GM19043 (cell line): Measurements from ENCODE around the gene COMT.

Source experiments
- ATAC-seq: cut with Tn5 transposase; IDR thresholded peaks from one replicate; pipeline ENCODE4 v1.9.1; 2021; ENCODE audit warnings: low read depth; ENCODE audit not compliant: unreplicated experiment

The COMT gene

DNA sequence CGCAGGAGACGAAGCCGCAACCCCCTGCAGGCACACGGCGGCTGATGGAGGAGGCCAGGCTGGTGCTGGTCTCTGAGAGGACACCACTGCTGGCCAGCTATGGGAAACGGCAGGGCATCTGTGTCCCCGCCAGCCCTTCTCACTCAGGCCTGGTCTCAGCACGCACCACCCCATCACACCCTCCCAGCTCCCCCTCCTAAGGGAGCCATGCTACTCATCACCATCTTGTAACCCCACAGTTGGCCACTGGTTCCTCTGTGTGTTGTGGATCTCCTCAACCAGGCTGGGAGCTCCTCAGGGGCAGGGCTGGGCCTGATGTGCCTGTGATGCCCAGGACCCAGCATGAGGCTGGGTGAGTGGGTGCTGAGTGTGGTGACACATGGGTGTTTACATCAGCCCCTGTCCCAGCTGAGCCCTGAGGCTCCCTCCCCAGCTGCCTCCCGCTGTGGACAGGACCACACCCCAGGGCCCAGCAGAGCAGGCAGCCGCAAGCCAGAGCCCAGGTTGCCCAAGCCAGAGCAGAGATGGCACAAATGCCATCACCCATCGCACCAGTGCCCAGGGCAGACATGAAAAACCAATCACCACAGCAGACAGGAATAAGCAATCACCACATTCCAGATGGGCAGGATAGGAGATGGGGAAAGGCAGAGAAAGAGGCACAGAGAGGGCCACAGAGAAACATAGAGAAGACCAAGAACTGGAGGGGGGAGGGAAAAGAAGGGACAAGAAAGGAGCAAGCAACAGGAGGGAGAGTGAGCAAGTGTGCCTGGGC is 66.8 kb downstream of the COMT start:
- ATAC-seq = no peak

DNA sequence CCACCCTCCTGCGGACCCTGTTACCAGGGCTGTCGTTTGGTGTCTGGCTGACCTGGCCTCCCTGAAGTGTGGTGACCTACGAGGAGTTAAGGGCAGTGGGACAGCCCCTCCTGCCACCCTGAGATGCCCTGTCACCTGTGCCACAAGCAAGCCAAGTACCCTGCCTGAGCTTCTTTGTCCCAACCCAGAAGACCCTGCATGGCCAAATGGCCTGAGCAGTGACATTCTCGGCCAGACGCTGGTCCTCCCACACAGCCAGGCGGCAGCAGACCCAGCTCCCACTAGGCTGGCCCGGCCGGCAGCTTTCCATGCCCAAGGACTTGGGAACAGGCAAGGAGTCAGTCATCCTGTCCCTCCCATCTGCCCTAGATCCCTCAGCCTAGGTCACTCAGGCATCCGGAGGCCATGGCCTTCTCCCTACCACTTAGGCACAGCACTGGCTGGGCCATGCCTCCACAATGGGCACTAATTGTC is 67.5 kb downstream of the COMT start:
- ATAC-seq = no peak

DNA sequence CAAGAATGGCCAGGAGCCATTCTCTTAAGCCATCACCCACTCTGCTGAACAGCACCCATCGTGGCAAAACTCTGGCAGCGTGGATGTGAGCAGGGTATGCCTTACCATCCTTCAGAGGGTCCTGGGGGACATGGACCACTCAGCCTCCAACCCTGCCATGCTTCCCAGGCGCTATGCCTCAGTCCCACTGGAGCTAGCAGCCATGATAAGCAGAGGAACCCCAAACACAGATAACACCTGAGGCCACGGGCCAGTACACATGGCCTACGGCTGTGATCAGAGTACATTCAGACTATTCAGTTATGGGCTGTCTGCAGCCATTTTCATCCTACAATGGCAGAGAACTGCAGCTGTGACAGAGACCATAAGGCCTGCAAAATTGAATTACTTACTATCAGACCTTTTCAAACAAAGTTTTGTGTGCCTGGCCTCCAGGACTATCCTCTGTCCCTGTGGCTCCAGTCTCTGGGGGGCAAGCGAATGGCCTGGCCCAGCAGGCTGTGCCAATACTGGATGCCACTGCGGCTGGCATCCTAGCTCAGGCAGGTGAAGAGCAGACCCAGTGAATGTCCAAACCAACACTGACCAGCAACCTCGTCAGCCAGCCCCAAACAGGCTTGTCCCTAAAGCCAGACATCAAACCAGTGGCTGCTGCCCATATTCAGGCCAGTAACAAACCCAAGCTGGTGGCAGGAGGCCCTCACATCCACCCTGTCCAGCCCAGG is 68.2 kb downstream of the COMT start:
- ATAC-seq = no peak

DNA sequence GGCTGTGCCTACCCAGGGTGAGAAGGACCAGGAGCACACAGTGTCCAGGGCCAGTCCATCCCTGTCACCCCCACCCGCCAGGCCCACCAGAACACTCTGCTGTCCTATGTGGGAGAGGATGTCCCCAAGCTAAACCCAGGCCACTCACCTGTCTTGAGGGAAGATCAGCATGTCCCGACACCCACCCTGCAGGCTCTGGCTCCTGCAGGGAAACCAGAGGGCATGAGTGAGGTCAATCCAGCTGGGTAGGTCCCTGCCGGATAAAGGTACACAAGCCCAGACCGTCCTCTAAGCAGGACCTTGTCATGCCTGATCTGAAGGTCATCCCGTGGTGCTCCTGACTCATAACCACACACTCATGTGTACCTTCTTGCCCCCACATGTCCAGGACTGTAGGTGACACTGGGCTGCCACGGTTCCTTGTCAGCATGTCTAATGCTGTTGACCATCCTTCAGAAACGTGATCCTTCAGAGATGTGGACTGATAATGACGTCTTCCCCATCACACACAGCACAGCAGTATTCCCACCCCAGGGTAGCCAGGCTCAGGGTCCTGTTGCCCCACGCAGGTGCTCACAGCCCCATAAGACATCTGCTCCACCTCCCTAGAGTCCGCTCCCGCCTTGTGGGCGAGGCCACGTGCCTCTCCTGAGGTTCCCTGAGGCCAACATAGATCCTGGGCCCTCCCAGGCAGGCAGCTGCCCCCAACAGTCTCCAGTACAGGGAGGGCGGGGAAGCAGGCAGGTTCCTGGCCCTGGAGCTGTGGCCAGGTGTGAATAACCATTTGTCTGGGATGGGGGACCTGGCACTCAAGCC is 68.9 kb downstream of the COMT start:
- ATAC-seq = no peak

DNA sequence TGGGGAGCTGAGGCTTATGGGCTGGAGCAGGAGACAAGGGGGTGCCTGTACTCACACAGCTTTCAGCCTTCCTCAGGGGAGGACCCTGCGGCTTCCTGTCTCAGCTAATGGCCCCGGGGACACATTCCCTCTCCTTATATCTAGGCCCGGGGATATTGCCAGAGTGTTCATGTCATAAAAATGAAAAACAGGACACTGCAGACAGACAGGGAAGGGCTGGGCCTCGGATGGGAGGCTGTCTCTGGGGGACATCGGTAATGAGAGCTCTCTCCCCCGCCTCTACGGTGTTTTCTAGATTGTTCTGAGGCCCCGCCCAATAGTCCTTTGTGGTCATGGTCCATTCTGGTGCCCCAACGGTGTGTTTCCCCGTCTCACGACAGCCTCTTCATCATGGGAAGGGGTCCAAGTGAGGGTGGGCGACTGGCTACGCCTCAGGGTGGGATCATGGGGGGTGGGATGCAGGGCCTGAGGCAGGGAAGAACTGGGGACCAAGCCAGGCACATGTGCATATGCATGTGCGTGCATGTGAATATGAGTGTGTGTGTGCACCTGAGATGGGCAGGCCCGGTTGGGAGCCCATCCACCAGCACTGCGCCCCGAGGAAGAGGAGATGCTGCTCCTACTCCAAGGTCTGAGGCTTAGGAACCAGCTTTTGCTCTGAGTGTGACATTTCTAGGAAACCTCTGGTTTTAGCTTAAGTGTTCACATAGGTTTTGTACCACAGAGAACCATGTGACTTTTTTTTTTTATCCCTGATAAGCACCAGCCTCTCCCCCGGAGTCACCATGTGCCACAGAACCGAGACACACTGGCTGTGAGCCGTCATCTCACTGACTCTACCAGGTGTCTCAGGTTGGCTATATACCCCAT is 69.8 kb downstream of the COMT start:
- ATAC-seq = no peak

DNA sequence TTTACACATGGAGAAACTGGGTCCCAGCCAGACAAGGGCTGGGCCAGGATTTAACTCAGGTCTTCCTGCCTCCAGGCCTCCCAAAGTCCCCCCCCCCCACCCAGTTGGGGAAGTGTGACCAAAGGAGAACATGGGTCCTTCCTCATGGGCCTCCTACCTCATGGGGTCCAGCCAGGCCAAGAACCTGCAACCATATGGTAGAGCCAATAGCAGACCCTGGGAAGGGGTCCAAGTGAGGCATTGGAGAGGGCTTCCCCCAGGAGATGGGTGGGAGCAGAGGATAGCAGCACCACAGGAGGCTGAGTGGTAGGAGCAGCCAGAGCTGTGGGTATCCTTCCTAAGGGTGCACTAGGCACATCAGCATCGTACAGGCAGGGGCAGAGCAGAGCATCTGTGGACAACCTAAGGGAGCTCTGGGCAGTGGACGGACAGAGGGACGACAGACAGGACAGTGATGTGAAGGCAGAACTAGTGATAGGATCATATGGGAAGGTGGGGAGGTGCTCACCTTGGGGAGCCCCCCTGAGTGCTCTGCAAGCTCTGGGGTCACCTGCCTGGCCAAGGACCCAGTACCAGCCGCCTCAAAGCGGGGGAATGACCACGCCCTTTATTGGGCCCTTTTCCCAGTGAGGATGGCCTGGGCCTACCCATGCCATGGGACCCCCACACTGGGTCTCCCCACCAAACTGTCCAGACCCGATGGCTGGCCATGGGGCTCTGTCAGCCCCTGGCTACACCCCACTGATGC is 70.6 kb downstream of the COMT start:
- ATAC-seq = no peak

DNA sequence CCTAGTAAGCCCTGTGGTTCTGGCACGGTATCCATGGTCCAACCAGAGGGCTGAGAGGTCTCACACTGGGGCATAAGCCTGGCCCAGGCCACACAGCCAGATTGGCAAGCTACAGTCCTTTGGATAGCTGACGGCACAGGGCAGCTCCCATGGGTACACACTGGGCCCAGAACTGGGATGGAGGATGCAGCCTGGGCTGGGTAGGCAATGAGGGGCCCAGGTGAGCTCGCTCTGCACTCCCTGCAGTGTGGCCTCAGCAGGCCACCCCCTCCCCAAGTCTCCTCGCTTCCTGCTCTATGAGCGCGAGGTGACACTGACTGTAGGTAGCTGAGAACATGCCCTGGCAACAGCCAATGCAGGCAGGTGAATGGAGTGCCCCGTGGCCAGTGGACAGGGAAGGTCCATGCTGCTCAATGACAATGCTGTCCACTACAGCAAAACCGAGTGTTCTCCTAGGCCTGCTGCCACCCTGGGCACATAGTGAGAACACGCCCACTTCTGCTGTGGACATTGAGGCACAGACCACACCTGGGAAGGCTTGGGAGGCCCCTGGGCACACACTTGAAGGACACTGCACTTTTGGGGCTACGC is 71.3 kb downstream of the COMT start:
- ATAC-seq = no peak

DNA sequence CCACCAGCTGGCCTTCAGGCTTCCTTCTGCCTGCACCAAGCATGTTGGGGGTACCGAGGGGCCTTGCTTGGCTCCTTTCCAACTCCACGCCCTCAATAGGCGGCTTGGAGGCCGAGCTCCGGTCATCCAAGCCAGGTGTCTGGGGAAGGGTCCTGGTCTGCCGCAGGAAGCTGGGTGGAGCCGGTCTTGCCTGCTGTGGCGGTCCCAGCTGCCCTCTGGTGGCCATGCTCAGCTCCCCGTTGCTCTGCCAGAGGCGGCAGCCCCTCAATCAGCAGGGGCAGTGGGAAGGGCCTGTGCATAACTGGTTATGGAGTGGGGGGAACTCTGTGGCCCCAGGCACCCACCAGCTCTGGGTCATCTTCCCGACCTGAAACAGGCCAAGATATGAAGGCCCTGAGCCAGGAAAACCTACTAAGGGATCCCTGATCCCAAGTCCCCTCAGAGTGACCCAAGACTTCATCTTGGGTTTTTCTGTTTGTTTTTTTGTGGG is 71.9 kb downstream of the COMT start:
- ATAC-seq = no peak

DNA sequence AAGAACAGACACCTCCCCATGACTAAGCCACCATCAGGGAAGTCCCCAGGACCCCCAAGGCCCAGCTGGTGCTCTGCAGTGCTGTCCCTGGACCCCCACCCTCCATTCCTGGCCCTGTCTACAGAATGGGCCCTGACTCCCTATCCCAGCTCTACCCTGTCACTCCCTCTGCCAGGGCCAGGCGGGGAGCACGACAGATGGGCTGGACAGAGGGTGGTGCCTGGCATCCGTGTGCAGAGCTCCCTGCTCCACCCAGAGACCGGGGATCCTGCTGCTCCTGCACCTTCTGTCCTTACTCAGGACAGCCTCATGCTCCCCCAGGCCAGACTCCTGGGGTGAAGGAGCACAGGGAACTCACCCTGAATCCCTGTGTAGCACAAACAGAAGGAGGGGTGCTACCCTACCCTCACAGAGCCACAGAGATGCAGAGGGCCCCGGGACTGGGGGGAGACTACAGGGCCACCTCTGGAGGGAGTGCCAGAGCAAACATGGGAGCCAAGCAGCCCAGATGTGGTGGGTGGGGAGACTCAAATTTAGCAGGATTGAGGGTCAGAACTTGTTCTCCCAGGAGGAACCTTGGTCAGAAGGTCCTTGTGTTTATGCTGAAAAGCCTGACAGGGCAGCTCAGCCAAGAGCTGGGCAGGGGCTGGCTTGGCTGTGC is 73.1 kb downstream of the COMT start:
- no peak for ATAC-seq

DNA sequence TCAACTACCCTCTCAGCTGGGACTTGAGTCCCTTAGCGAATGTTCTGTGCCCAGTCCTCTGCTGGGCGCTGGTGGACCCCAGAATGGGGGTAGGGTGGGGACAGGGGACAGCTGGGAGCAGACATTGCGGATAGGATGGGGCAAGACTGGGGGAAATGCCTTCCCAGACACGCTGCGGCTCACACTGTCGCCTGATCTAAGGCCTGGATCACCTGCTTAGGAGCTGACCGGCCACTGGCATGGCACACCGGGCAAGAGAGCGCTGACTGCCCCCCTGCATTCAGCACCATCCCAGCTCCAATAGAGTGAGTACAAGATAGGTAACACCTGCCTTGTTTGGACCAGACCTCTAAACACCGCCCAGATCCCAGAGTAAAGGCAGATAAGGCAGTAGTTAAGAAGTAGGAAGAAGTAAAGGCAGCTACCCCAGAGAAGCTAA is 73.6 kb downstream of the COMT start:
- ATAC-seq = no peak

DNA sequence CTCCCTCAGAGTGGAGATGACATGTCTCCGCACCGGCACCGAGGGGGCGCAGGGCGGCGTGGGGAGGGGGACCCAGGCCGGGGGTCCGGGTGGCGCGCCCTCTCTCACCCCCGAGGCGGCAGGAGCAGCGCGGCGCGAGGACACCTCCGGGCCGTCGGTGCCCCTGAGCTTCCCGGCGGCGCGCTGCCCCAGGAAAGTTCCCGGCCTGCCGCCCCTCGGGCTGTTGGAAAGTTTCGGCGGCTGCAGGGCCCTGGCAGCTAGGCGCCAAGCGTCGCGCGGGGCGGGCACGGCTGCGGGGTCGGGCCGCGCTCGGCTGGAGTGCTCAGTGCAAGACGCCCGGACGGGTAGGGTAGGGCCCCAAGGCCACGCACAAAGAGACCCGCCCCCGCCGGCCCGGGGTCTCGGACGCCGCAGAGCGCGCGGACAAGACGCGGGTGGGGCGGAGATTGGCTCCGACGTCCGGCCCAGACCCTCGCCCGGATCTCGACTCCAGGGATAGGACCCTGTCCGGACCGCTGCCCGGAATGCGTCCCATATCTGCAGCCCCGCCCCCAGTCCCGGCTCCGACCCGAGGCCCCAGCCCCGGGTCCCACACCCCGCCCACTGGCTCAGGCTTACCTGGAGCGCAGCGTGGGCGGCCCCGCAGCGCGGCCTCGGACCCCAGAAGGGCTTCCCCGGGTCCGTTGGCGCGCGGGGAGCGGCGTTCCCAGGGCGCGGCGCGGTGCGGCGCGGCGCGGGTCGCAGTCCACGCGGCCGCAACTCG is 74.6 kb downstream of the COMT start:
- ATAC-seq = no peak

DNA sequence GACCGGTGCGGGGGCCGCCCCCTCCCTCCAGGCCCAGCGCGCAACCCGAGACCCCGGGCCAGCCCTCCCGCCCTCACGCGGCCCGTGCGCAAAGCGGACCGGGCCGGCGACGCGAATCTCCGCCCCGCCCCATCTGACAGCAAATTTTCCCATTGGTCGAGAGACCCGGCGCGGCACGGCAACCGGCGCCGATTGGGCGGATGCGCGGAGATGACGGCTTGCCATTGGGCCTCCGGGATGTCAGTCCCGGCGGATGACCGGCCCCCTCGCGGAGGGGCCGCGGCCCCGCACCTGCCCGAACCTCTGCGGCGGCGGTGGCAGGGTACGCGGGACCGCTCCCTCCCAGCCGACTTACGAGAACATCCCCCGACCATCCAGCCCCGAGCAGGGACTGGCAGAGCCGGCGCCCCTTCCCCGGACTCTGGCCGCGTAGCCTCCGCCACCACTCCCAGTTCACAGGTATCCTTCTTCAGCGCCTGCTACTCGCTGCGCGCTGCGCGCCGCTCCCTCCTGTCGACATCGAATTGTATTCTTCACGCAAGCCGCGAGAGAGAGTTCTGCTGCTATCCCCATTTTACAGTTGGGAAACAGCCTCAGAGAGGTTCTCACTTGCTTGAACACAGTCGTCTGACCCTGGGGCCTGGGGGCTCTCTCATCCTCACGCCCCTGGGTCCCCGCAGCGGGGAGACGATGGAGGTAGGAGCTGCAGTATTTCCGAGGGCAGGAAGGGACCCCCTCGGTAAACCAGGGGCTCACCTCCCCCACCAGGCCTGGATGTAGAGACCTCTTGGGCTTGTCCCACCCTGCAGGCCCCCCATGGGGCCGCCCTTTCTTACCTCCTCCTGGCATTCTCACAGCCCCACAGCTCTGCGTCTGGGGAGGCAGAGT is 75.4 kb downstream of the COMT start, which contains the start of gene ARVCF:
ARVCF (minus strand) TSS at position 90 of the 888 bp plus-strand sequence. CDS start 26,029 bp downstream, outside the sequence.
- ATAC-seq = peak; percentile 60

DNA sequence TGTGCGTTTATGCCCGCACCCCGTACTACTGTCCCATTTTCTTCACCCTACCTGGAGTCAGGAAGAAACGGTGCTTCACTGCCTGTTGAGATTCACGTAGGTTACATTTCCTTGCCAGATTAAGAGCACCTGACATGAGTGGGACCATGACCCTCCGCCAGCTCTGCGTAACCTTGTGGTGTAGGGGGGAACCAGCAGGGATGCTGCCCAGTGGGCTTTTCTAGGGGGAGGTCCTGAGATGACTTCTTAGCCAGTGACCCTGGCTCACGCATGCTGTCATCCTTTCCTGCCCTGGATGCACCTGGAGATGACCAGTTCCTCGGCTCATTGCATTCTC is 76.0 kb downstream of the COMT start:
- ATAC-seq = no peak

DNA sequence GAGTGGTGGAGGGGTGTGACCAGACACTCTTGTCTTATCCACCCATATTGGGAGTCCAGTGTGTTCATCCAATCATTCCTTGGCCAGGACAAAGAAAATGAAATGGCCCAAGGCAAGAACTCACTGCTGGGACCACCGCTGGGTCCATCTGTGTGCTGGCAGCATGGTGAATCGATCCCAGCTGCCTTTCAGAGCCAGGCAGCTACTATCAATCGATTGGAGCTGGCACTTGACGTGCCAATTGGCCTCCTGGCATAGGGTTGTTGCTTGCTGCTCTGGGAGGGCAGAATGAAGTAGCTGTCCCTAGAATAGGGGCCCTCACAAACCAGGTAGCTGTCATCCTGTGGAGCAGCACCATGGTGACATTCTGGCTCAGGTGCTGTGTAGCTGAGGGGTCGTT is 76.4 kb downstream of the COMT start:
- ATAC-seq = no peak
